ENCODE data around the gene GGTA1.

GRCh38 chr9:121424024-121424432, 75.6 kb downstream of the GGTA1 start:
- TF ChIP-seq CTCF (IDR thresholded peaks at IDR 0.05), result no peak
- no peak for TF ChIP-seq POLR2AphosphoS5 (IDR thresholded peaks at IDR 0.05)
- no peak for TF ChIP-seq EP300 (IDR thresholded peaks at IDR 0.05; ENCODE audit: low read depth)

All from transverse colon (tissue), 4 donors.